HG03342 (cell line): Measurements from ENCODE around the gene HCFC1R1.

Source experiments
- ATAC-seq: cut with Tn5 transposase; IDR thresholded peaks from one replicate; pipeline ENCODE4 v1.9.1; 2021; ENCODE audit warnings: mild to moderate bottlenecking, moderate library complexity; ENCODE audit not compliant: unreplicated experiment

The HCFC1R1 gene

GRCh38 chr16:2979669-2980226 lies 44.0 kb downstream of the HCFC1R1 start:
- peak; percentile 8 for ATAC-seq

- no peak for ATAC-seq
Observed at GRCh38 chr16:2977440-2977839, 46.3 kb downstream of the HCFC1R1 start.

GRCh38 chr16:2976673-2977072 lies 47.1 kb downstream of the HCFC1R1 start:
- no peak for ATAC-seq

- ATAC-seq = no peak
Observed at GRCh38 chr16:2976201-2976600, 47.5 kb downstream of the HCFC1R1 start.

GRCh38 chr16:2975161-2975795 lies 48.5 kb downstream of the HCFC1R1 start:
- ATAC-seq = no peak

GRCh38 chr16:2974319-2975056 lies 49.3 kb downstream of the HCFC1R1 start:
- ATAC-seq = no peak

GRCh38 chr16:2973605-2974318 lies 50.0 kb downstream of the HCFC1R1 start:
- no peak for ATAC-seq

GRCh38 chr16:2973093-2973492 lies 50.6 kb downstream of the HCFC1R1 start:
- ATAC-seq = no peak
